HG03442 (cell line): Measurements from ENCODE around the gene SLC5A1.
"Not testable (repeated sequence)": the region's sequence is repeated elsewhere in the genome, so short reads cannot be mapped to it uniquely, and the experiment has no call there.

Source experiments
- ATAC-seq: cut with Tn5 transposase; IDR thresholded peaks from one replicate; pipeline ENCODE4 v1.9.1; 2021; ENCODE audit warnings: mild to moderate bottlenecking, moderate library complexity; ENCODE audit not compliant: unreplicated experiment

The SLC5A1 gene

GRCh38 chr22:32142600-32142999 lies 99.5 kb downstream of the SLC5A1 start:
- no peak for ATAC-seq

- ATAC-seq = no peak
Observed at GRCh38 chr22:32144496-32145274, 101.6 kb downstream of the SLC5A1 start.

- not testable (repeated sequence) for ATAC-seq
Observed at GRCh38 chr22:32147128-32147527, 104.1 kb downstream of the SLC5A1 start.

GRCh38 chr22:32148372-32148771 lies 105.3 kb downstream of the SLC5A1 start:
- not testable (repeated sequence) for ATAC-seq

GRCh38 chr22:32150647-32151046 lies 107.6 kb downstream of the SLC5A1 start:
- ATAC-seq = not testable (repeated sequence)

GRCh38 chr22:32151641-32152040 lies 108.6 kb downstream of the SLC5A1 start:
- ATAC-seq = not testable (repeated sequence)

GRCh38 chr22:32154727-32155126 lies 111.7 kb downstream of the SLC5A1 start:
- not testable (repeated sequence) for ATAC-seq

GRCh38 chr22:32157632-32158031 lies 114.6 kb downstream of the SLC5A1 start:
- not testable (repeated sequence) for ATAC-seq

- ATAC-seq = no peak
Observed at GRCh38 chr22:32158712-32159533, 115.9 kb downstream of the SLC5A1 start, which contains the start of gene C22orf42. TSS of gene C22orf42 (minus strand) at chr22:32159303. CDS start at chr22:32159215, 88 bp downstream.

- ATAC-seq = not testable (repeated sequence)
Observed at GRCh38 chr22:32160411-32160810, 117.3 kb downstream of the SLC5A1 start.
